GM12878 (cell line): ENCODE data around the gene UGT1A6. TPM values are rescaled to one million over a fixed set of nuclear protein-coding genes. Genes with fewer than 3 reads are reported as not detected.

Source experiments
- ATAC-seq: fragments of 200-7000 bp; cut with Tn5 transposase; 3 replicates; pipeline ENCODE4 v1.9.1; 2020; ENCODE audit warnings: mild to moderate bottlenecking, moderate library complexity
- BruUV-seq: library from RNA; stranded (reverse); fragments of 400-500 nt; replicated peaks from 2 replicates; lab custom pipeline; 2021; lab: Mats Ljungman, UMichigan
- CTCF ChIA-PET: fragments of 300-600 bp; sonication (Branson Sonifier 250); formaldehyde crosslinking; extraction: SDS; loops from one replicate; lab custom pipeline; 2021; ENCODE audit warnings: inconsistent platforms; lab: Yijun Ruan, JAX
- POLR2A ChIA-PET: fragments of 350-600 bp; formaldehyde crosslinking; extraction: SDS; loops from one replicate; lab custom pipeline; 2021; ENCODE audit warnings: inconsistent platforms; lab: Charles Lee
- RAD21 ChIA-PET: fragments of 300-600 bp; sonication (Branson Sonifier 250); formaldehyde crosslinking; loops from one replicate; lab custom pipeline; 2023; ENCODE audit warnings: antibody characterized with exemption; ENCODE audit not compliant: unreplicated experiment; lab: Charles Lee
- SMC1A ChIA-PET: fragments of 300-600 bp; sonication (Branson Sonifier 250); formaldehyde crosslinking; loops from one replicate; lab custom pipeline; 2023; ENCODE audit not compliant: unreplicated experiment, uncharacterized antibody; lab: Charles Lee
- DNase-seq: peaks from one replicate; pipeline ENCODE4 v3.0.0-alpha.2; 2011; ENCODE audit warnings: low read depth, low spot score
- FAIRE-seq: peaks from 3 replicates; lab custom pipeline; 2011; peaks lifted over from hg19 to GRCh38; lab: Jason Lieb, UNC
- H2AFZ ChIP-seq: 2 replicates; pipeline ENCODE4 v1.6.0; 2011; ENCODE audit warnings: low read depth, low read length, control low read depth; ENCODE audit not compliant: control insufficient read depth
- H3K27ac ChIP-seq: 2 replicates; pipeline ENCODE4 v1.5.1; 2011; ENCODE audit warnings: control low read depth; ENCODE audit not compliant: control insufficient read depth, insufficient read depth
- H3K27me3 ChIP-seq, 2 experiments: replicated peaks in 1 of 2; 2 replicates each; pipeline versions ENCODE4 v1.6.0 to v1.6.1; 2011; ENCODE audit warnings: low read length in 1 of 2; ENCODE audit not compliant: control insufficient read depth in 2 of 2, insufficient read depth in 2 of 2
- H3K36me3 ChIP-seq, 2 experiments: 2 replicates each; pipeline ENCODE4 v1.5.1; 2011; ENCODE audit warnings: low read length in 1 of 2; ENCODE audit not compliant: control insufficient read depth in 2 of 2, insufficient read depth in 2 of 2
- H3K4me1 ChIP-seq: 2 replicates; pipeline ENCODE4 v1.6.1; 2011; ENCODE audit warnings: mild to moderate bottlenecking, low read length, moderate library complexity, mixed read lengths; ENCODE audit not compliant: control insufficient read depth, insufficient read depth
- H3K4me2 ChIP-seq: 2 replicates; pipeline ENCODE4 v1.6.0; 2011; ENCODE audit warnings: control low read depth; ENCODE audit not compliant: control insufficient read depth, insufficient read depth
- H3K4me3 ChIP-seq: fragments of 200-600 bp; sonication (generic); 2 replicates; pipeline ENCODE4 v1.5.1; 2016
- H3K79me2 ChIP-seq: 2 replicates; pipeline ENCODE4 v1.6.0; 2011; ENCODE audit warnings: low read length; ENCODE audit not compliant: control insufficient read depth, insufficient read depth
- H3K9ac ChIP-seq: 2 replicates; pipeline ENCODE4 v1.8.0; 2011; ENCODE audit warnings: low read length, control low read depth, mixed read lengths; ENCODE audit not compliant: control insufficient read depth, insufficient read depth
- H3K9me3 ChIP-seq: replicated peaks from 3 replicates; pipeline ENCODE4 v1.5.1; 2011; ENCODE audit warnings: mild to moderate bottlenecking, low read length; ENCODE audit not compliant: control insufficient read depth, insufficient read depth
- H4K20me1 ChIP-seq: 2 replicates; pipeline ENCODE4 v1.6.0; 2011; ENCODE audit not compliant: control insufficient read depth, insufficient read depth
- CBFB ChIP-seq: IDR thresholded peaks from 2 replicates; pipeline ENCODE4 v1.6.1; 2016; ENCODE audit warnings: antibody characterized with exemption, low read depth
- LARP7 ChIP-seq: fragments of 450-650 bp; IDR thresholded peaks from 2 replicates; pipeline ENCODE4 v1.6.1; 2017; ENCODE audit warnings: mild to moderate bottlenecking
- NFXL1 ChIP-seq: fragments of 450-650 bp; IDR thresholded peaks from 2 replicates; pipeline ENCODE4 v1.6.1; 2017; ENCODE audit warnings: antibody characterized with exemption, mild to moderate bottlenecking, borderline replicate concordance
- NRF1 ChIP-seq: conservative IDR thresholded peaks from 2 replicates; pipeline ENCODE4 v1.6.1; 2011; ENCODE audit warnings: mild to moderate bottlenecking, low read depth, low read length, improper control_type of control experiment
- POLR2AphosphoS2 ChIP-seq: IDR thresholded peaks from 2 replicates; pipeline ENCODE4 v1.6.1; 2011; ENCODE audit warnings: low read depth, mild to moderate bottlenecking, low read length, improper control_type of control experiment, moderate library complexity
- RAD51 ChIP-seq: fragments of 450-650 bp; IDR thresholded peaks from 2 replicates; pipeline ENCODE4 v1.6.1; 2016; ENCODE audit warnings: moderate library complexity, mild to moderate bottlenecking, inconsistent platforms
- SMC3 ChIP-seq: IDR thresholded peaks from 2 replicates; pipeline ENCODE4 v1.6.1; 2011; ENCODE audit warnings: low read length, improper control_type of control experiment, borderline replicate concordance
- WGBS: methylation state at CpG from one replicate; pipeline ENCODE4 v1.1.6; 2016; ENCODE audit warnings: low lambda C conversion rate; ENCODE audit not compliant: insufficient replicate concordance, insufficient coverage; ENCODE audit errors: missing lambda C conversion rate; 5-methylcytosine and 5-hydroxymethylcytosine counted together
- in situ Hi-C: fragments of 300-500 bp; cut with MboI; formaldehyde crosslinking; loops from 9 replicates; pipeline ENCODE4 v1.14.3; 2018; ENCODE audit warnings: mixed read lengths
- intact Hi-C: fragments of 100-400 bp; cut with micrococcal nuclease; formaldehyde crosslinking; loops from one replicate; pipeline ENCODE4 v1.14.2; 2022; ENCODE audit not compliant: unreplicated experiment
- polyA plus RNA-seq, 11 experiments: library from polyadenylated mRNA; depleted of rRNA in 4 of 11; unstranded in 6 of 11; stranded (reverse) in 5 of 11; fragments of >200 nt; fragmentation: Nextera tagmentation in 4 of 11; fragmentation: Illumina TruSeq in 1 of 11; extraction: Ambion mirVana in 4 of 11; extraction: Trizol in 1 of 11; gene quantifications; 1 replicate in 1 of 11; 2 replicates in 10 of 11; pipeline versions ENCODE4 v1.2.1 to v1.2.3, GENCODE V29; 2011 to 2016; ENCODE audit warnings: inconsistent platforms in 2 of 11, missing spikeins in 2 of 11, low read depth in 1 of 11
- total RNA-seq, 4 experiments: library from RNA; depleted of rRNA in 3 of 4; stranded (reverse); fragments of >200 nt in 3 of 4; fragmentation: Illumina TruSeq in 1 of 4; extraction: Trizol in 1 of 4; gene quantifications; 2 replicates each; pipeline versions ENCODE4 v1.2.1 to v1.2.3, GENCODE V29; 2013 to 2021
- TF ChIP-seq, protein P1 (sequence below): fragments of 450-650 bp; IDR thresholded peaks from 2 replicates; pipeline ENCODE4 v1.6.1; 2017; ENCODE audit warnings: mild to moderate bottlenecking, moderate library complexity

UGT1A6 gene
- total and polyA plus RNA-seq, 10 of the 15 experiments (the other 5 are each of a cell fraction or from before 2014, with no cell fraction given): not detected

DNA sequence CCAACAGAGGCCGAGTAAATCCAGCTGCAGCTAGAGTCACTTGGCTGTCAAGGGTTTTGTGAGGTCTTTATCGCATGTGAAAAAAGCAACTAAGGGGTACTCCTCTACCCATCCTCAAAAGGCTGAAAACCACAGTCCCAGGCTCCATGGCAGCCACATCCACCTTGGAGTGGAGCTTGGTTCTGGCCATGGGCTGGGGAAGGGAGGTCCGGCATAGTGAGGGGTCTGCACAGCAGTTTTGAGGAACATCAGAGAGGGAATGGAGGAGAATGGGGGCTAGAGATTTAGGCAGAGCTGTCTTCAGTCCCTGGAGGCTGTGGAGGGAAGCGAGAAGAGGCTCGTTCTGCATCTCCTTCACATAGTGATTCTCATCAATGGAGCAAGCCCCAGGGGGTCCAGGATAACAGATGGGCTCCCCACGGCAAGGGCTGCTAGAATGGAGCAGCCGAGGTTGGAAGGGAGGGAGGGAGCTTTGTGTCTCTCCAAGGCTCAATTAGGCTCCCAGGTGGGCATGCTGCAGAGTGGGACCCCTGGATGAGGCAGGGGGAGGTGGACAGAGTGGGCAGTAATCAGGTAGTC lies 106.5 kb downstream of the UGT1A6 start (continued):
- no peak for TF ChIP-seq POLR2AphosphoS2
- no peak for TF ChIP-seq CBFB
- TF ChIP-seq, protein P1, sequence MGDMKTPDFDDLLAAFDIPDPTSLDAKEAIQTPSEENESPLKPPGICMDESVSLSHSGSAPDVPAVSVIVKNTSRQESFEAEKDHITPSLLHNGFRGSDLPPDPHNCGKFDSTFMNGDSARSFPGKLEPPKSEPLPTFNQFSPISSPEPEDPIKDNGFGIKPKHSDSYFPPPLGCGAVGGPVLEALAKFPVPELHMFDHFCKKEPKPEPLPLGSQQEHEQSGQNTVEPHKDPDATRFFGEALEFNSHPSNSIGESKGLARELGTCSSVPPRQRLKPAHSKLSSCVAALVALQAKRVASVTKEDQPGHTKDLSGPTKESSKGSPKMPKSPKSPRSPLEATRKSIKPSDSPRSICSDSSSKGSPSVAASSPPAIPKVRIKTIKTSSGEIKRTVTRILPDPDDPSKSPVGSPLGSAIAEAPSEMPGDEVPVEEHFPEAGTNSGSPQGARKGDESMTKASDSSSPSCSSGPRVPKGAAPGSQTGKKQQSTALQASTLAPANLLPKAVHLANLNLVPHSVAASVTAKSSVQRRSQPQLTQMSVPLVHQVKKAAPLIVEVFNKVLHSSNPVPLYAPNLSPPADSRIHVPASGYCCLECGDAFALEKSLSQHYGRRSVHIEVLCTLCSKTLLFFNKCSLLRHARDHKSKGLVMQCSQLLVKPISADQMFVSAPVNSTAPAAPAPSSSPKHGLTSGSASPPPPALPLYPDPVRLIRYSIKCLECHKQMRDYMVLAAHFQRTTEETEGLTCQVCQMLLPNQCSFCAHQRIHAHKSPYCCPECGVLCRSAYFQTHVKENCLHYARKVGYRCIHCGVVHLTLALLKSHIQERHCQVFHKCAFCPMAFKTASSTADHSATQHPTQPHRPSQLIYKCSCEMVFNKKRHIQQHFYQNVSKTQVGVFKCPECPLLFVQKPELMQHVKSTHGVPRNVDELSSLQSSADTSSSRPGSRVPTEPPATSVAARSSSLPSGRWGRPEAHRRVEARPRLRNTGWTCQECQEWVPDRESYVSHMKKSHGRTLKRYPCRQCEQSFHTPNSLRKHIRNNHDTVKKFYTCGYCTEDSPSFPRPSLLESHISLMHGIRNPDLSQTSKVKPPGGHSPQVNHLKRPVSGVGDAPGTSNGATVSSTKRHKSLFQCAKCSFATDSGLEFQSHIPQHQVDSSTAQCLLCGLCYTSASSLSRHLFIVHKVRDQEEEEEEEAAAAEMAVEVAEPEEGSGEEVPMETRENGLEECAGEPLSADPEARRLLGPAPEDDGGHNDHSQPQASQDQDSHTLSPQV: no peak

DNA sequence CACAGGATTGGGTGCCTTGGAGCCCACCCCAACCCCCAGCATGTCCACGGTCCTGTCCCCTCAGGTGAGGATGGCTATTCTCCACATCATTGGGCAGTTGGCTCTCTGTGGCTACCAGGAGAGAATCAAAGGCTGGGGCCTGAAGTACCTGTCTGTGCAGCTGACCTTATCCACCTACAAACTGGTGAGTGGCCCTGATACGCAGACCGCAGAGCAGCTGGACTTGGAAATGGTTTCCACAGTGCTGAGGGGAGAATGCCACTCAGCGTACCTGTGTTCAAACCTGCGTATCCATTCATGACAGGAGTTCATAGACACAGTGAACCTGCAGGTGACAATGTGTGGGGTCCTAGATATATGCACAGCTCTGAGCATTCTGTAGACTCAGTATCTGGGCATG lies 107.0 kb downstream of the UGT1A6 start:
- BruUV-seq: no TSS peak
- DNase-seq: no peak
- ChIA-PET RAD21 (no interaction called here), POLR2A (no interaction called here), CTCF (no interaction called here), SMC1A (no interaction called here)
- no peak for ATAC-seq
- H3K36me3 ChIP-seq: no peaks in the 10 kb centered on the region
- TF ChIP-seq NRF1: no peak
- TF ChIP-seq RAD51: no peak
- no peak for TF ChIP-seq NFXL1
- no peak for TF ChIP-seq LARP7
- TF ChIP-seq SMC3: no peak
- WGBS: 43% methylated on average over 5 of the region's 5 CpGs
- no peaks in the 10 kb centered on the region for H3K79me2 ChIP-seq
- H3K9me3 ChIP-seq: no peaks in the 10 kb centered on the region
- no peaks in the 10 kb centered on the region for H3K4me1 ChIP-seq
- no peak overlapping the region for H3K4me2 ChIP-seq
- H3K27ac ChIP-seq: no peak overlapping the region
- no peaks in the 10 kb centered on the region for H4K20me1 ChIP-seq
- in situ Hi-C loops: no loop called here
- no peak overlapping the region for H3K9ac ChIP-seq
- no peaks in the 10 kb centered on the region; a peak in 1 of 4 replicates for H3K27me3 ChIP-seq
- no peak overlapping the region for H3K4me3 ChIP-seq
- H2AFZ ChIP-seq: no peak overlapping the region
- intact Hi-C loops: no loop called here
- FAIRE-seq: no peak
